ENCODE results near the gene MPP4. TPM values are rescaled to one million over a fixed set of nuclear protein-coding genes. Genes with fewer than 3 reads are reported as not detected.

Gene MPP4
- polyA plus RNA-seq, 3 donors = 0.02 to 0.15 TPM; not detected in 1

GRCh38 chr2:201642579-201643215, 55.7 kb downstream of the MPP4 start:
- peak overlapping the region; percentile 55 for H3K27ac ChIP-seq (ENCODE audit: low read depth, low read length)
- 0 to 1% (median 1%) methylated on average over 55 to 56 of the region's 56 CpGs for WGBS, 3 donors

- WGBS, 3 donors = 0 to 1% (median 0%) methylated on average over 16 of the region's 16 CpGs
- H3K27ac ChIP-seq (ENCODE audit: low read depth, low read length) = no peak overlapping the region
Measured at GRCh38 chr2:201642086-201642578, 56.3 kb downstream of the MPP4 start.

- H3K27ac ChIP-seq (ENCODE audit: low read depth, low read length) = no peak overlapping the region
- WGBS, 3 donors = 80 to 86% (median 83%) methylated on average over 3 of the region's 3 CpGs
Measured at GRCh38 chr2:201639205-201639604, 59.2 kb downstream of the MPP4 start.

- H3K27ac ChIP-seq (ENCODE audit: low read depth, low read length) = no peak overlapping the region
- WGBS, 3 donors = 77 to 86% (median 83%) methylated on average over 4 of the region's 4 CpGs
Measured at GRCh38 chr2:201638326-201638725, 60.1 kb downstream of the MPP4 start.

- WGBS, 3 donors = 64 to 90% (median 88%) methylated on average over 4 of the region's 4 CpGs
- H3K27ac ChIP-seq (ENCODE audit: low read depth, low read length) = no peak overlapping the region
Measured at GRCh38 chr2:201633661-201634249, 64.7 kb downstream of the MPP4 start.

- 92 to 96% (median 95%) methylated on average over 8 of the region's 8 CpGs for WGBS, 3 donors
- no peak overlapping the region for H3K27ac ChIP-seq (ENCODE audit: low read depth, low read length)
Measured at GRCh38 chr2:201631041-201631440, 67.4 kb downstream of the MPP4 start.

- WGBS, 3 donors = 84 to 96% (median 90%) methylated on average over 2 of the region's 2 CpGs
- no peak overlapping the region for H3K27ac ChIP-seq (ENCODE audit: low read depth, low read length)
Measured at GRCh38 chr2:201630577-201630976, 67.9 kb downstream of the MPP4 start.

- WGBS, 3 donors = 66 to 91% (median 82%) methylated on average over 2 of the region's 2 CpGs
Measured at GRCh38 chr2:201628545-201628944, 69.9 kb downstream of the MPP4 start.

GRCh38 chr2:201622306-201622970, 76.0 kb downstream of the MPP4 start:
- H3K27ac ChIP-seq (ENCODE audit: low read depth, low read length) = no peak overlapping the region
- 71 to 87% (median 79%) methylated on average over 5 of the region's 5 CpGs for WGBS, 3 donors

More at GRCh38 chr2:201628545-201628944, 69.9 kb downstream of the MPP4 start:
- no peak overlapping the region for H3K27ac ChIP-seq (ENCODE audit: low read depth, low read length)

GRCh38 chr2:201621293-201621999, 77.0 kb downstream of the MPP4 start:
- WGBS, 3 donors = 87 to 90% (median 89%) methylated on average over 4 of the region's 4 CpGs
- H3K27ac ChIP-seq (ENCODE audit: low read depth, low read length) = no peak overlapping the region

GRCh38 chr2:201618744-201619662, 79.4 kb downstream of the MPP4 start:
- H3K27ac ChIP-seq (ENCODE audit: low read depth, low read length) = no peak overlapping the region
- WGBS, 3 donors = 44 to 48% (median 46%) methylated on average over 39 of the region's 39 CpGs

GRCh38 chr2:201608021-201608420, 90.4 kb downstream of the MPP4 start:
- 65 to 85% (median 77%) methylated on average over 1 of the region's 1 CpG for WGBS, 3 donors
- H3K27ac ChIP-seq (ENCODE audit: low read depth, low read length) = no peak overlapping the region

GRCh38 chr2:201607568-201607967, 90.9 kb downstream of the MPP4 start:
- H3K27ac ChIP-seq (ENCODE audit: low read depth, low read length) = no peak overlapping the region
- 65 to 85% (median 82%) methylated on average over 2 of the region's 2 CpGs for WGBS, 3 donors

GRCh38 chr2:201600906-201601305, 97.5 kb downstream of the MPP4 start:
- WGBS, 3 donors = 88 to 89% (median 89%) methylated on average over 3 of the region's 3 CpGs
- H3K27ac ChIP-seq (ENCODE audit: low read depth, low read length) = no peak overlapping the region

GRCh38 chr2:201597397-201597796, 101.0 kb downstream of the MPP4 start:
- WGBS, 3 donors = 57 to 82% (median 68%) methylated on average over 8 of the region's 8 CpGs
- no peak overlapping the region for H3K27ac ChIP-seq (ENCODE audit: low read depth, low read length)

Measured in adipose tissue (tissue), 3 donors.